Spinal cord (tissue), 10 donors: Measurements from ENCODE around the gene IFIH1. TPM values are rescaled to one million over a fixed set of nuclear protein-coding genes. Genes with fewer than 3 reads are reported as not detected.

Source experiments
- DNase-seq, 6 donors: peaks; one replicate each; pipeline versions ENCODE4 v3.0.0 to v3.0.0-alpha.2; 2013 to 2015; ENCODE audit warnings: low spot score in 6 of 6, low read depth in 4 of 6
- H3K27ac ChIP-seq: one replicate; pipeline ENCODE4 v1.5.1; 2013; ENCODE audit warnings: low read depth, low read length, control low read depth
- H3K27me3 ChIP-seq: one replicate; pipeline ENCODE4 v1.6.1; 2013; ENCODE audit warnings: low read length; ENCODE audit not compliant: control insufficient read depth, insufficient read depth
- H3K36me3 ChIP-seq: one replicate; pipeline ENCODE4 v1.6.1; 2013; ENCODE audit warnings: low read length; ENCODE audit not compliant: control insufficient read depth, insufficient read depth
- H3K4me1 ChIP-seq: one replicate; pipeline ENCODE4 v1.6.1; 2013; ENCODE audit warnings: low read length; ENCODE audit not compliant: control insufficient read depth, insufficient read depth
- H3K4me3 ChIP-seq: one replicate; pipeline ENCODE4 v1.5.1; 2013; ENCODE audit warnings: low read depth, low read length, control low read depth
- H3K9me3 ChIP-seq: one replicate; pipeline ENCODE4 v1.6.1; 2013; ENCODE audit warnings: low read length; ENCODE audit not compliant: control insufficient read depth, insufficient read depth
- WGBS: methylation state at CpG from one replicate; pipeline ENCODE4 v1.1.5; 2013; ENCODE audit warnings: missing lambda C conversion rate; ENCODE audit not compliant: insufficient coverage; 5-methylcytosine and 5-hydroxymethylcytosine counted together
- long read RNA-seq, 4 donors: transcript quantifications; one replicate each; lab custom pipeline, GENCODE V29; 2026
- polyA plus RNA-seq, 2 donors: library from polyadenylated mRNA; unstranded; fragments of 120-200 nt; gene quantifications; one replicate each; pipeline ENCODE4 v1.2.1, GENCODE V29; 2013; ENCODE audit not compliant: insufficient read length in 2 of 2
- total RNA-seq, 2 donors: library from RNA; depleted of rRNA in 1 of 2; stranded (reverse); fragments of 120-200 nt in 1 of 2; fragments of >200 nt in 1 of 2; gene quantifications; one replicate each; pipeline versions ENCODE4 v1.2.3 to v1.2.4, GENCODE V29; 2013 to 2014
- donor health status: healthy.

Gene IFIH1
- total RNA-seq (1 to 10 TPM; 9.1 to 9.3 TPM), polyA plus RNA-seq (1 to 10 TPM; 4.9 to 6.1 TPM)
- long read RNA-seq, donor 1, result 0 reads
- long read RNA-seq, donor 2, result 0 reads
- long read RNA-seq, donor 3, result 0 reads
- long read RNA-seq, donor 4, partial matches to known transcripts, result 0 of 1 reads
- long read RNA-seq, donor 4, other reads (novel, unspliced or antisense), result 0 of 1 reads

- peak in 5 of 6 donors; percentile 29 to 86 (median 57) for DNase-seq
- Histone ChIP-seq H3K27me3 (peaks cover 5% of the 10 kb centered on the region), H3K36me3 (no peaks in the 10 kb centered on the region), H3K4me1 (peaks cover 6% of the 10 kb centered on the region), H3K4me3 (peak within 1 kb of the TSS; percentile 45), H3K27ac (peak within 1 kb of the TSS; percentile 54), H3K9me3 (no peaks in the 10 kb centered on the region)
- 3% methylated on average over 36 of the region's 45 CpGs for WGBS
Observed at GRCh38 chr2:162318328-162319180, at the start of gene IFIH1. TSS of gene IFIH1 (minus strand) at chr2:162318684. CDS start at chr2:162318307, 377 bp downstream.

DNA sequence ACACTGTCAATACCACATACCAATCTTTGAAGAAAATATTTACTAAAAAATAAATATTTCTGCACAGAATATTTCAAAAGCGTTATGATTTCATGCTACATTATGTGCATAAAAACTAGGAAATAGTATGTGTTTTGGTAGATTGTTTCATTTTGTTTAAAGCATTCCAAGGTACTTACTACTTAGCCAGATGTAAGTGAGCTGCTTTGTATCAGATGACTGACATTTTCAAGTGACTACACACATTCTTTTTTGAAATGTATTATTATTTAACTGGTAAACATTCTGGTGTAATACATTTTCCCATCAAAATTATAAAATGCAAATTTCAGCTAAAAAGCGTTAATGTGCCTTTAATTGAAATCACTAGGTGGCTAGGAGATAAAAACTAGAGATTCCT is 46.9 kb upstream of the IFIH1 start:
- Histone ChIP-seq H3K27ac (no peak overlapping the region), H3K4me3 (no peak overlapping the region), H3K27me3 (no peaks in the 10 kb centered on the region), H3K9me3 (no peaks in the 10 kb centered on the region), H3K36me3 (no peaks in the 10 kb centered on the region), H3K4me1 (no peaks in the 10 kb centered on the region)
- no peak for DNase-seq
- no CpG with 5 or more reads among the region's 2 CpGs for WGBS

- DNase-seq, result peak in 3 of 6 donors; percentile 2 to 8 (median 6)
- Histone ChIP-seq H3K4me3 (peak overlapping the region; percentile 91), H3K36me3 (no peaks in the 10 kb centered on the region), H3K9me3 (no peaks in the 10 kb centered on the region), H3K27ac (peak overlapping the region; percentile 71), H3K27me3 (no peaks in the 10 kb centered on the region), H3K4me1 (peaks cover 5% of the 10 kb centered on the region)
- WGBS, result no CpG with 5 or more reads among the region's 8 CpGs
Observed at GRCh38 chr2:162344617-162344950, 26.1 kb upstream of the IFIH1 start.

DNA sequence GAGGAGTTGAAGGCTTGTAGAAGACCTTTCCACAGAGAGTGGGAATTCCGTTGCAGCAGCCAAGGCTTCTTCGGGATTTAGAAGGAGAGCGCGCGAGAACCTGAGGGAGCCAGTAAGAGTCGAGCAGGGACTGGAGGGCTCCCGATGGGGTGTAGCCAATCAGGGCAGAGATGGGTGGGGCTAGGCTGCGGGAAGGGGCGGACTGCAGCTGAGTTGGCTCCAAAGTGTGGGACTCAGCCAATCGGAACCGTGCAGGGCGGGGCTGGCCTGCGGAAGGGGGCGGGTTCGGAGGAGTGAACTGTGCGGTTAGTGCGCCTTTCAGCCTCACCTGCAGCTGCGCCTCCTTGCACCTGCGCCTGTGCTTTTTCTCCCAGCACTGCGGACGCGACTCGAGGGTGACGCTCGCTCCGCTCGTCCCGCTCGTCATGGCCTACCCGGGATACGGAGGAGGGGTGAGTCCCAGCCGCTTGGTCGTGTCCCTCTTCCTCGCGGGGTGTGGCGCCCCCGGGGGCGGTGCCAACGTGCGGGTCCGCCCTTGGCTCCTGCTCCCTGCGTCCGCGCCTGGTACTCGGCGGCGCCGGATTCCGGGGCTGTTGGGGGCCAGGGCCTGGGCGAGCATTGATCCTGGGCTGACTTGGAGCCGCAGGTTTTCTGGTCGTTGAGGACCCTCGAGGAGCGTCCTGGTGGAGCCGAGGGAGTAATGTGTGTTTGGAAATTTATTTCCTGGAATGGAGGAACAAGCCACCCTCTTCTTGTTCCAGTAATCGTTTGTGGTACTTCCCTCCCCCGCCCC is 25.5 kb upstream of the IFIH1 start, which contains the start of gene GCA:
Gene GCA (plus strand): TSS at position 309 of the 793 bp plus-strand sequence. CDS start 117 bp downstream, at position 426.
- H3K27ac ChIP-seq, result peak within 1 kb of the TSS; percentile 71
- whole genome bisulfite sequencing, result 0% methylated on average over 50 of the region's 57 CpGs
- peak; percentile 87 to 99 (median 90) for DNase-seq

DNA sequence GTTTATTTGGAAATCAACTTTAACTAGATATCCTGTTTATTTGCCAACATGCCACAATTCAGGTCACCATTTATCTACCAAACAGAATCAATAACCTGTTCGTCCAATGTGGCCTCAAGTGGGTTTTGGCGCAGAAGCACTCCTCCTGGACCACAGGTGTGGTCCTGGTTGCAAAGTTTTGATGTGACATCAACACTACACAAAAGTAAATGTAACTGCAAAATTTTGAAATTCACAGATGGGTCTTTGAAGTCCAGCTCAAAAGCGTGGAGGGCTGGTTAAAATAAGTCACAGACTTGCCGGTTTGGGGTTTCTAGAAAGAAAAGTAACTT is 25.0 kb upstream of the IFIH1 start:
- no peak for DNase-seq
- Histone ChIP-seq H3K36me3 (no peaks in the 10 kb centered on the region), H3K27me3 (no peaks in the 10 kb centered on the region), H3K27ac (no peak overlapping the region), H3K4me3 (peak overlapping the region; percentile 91), H3K4me1 (peaks cover 5% of the 10 kb centered on the region), H3K9me3 (no peaks in the 10 kb centered on the region)
- 35% methylated on average over 3 of the region's 4 CpGs for WGBS

More for the DNA sequence above, 25.5 kb upstream of the IFIH1 start, which contains the start of gene GCA:
- peak within 1 kb of the TSS; percentile 91 for H3K4me3 ChIP-seq
- no peaks in the 10 kb centered on the region for H3K9me3 ChIP-seq
- no peaks in the 10 kb centered on the region for H3K27me3 ChIP-seq
- H3K36me3 ChIP-seq, result no peaks in the 10 kb centered on the region
- peaks cover 5% of the 10 kb centered on the region for H3K4me1 ChIP-seq

- Histone ChIP-seq H3K4me3 (no peak overlapping the region), H3K36me3 (no peaks in the 10 kb centered on the region), H3K27ac (no peak overlapping the region), H3K4me1 (peaks cover 5% of the 10 kb centered on the region), H3K9me3 (no peaks in the 10 kb centered on the region), H3K27me3 (no peaks in the 10 kb centered on the region)
- DNase-seq, result no peak
- WGBS, result no CpG with 5 or more reads among the region's 2 CpGs
Observed at GRCh38 chr2:162342841-162343240, 24.4 kb upstream of the IFIH1 start.

GRCh38 chr2:162342321-162342720 is 23.8 kb upstream of the IFIH1 start:
- 71% methylated on average over 3 of the region's 3 CpGs for WGBS
- Histone ChIP-seq H3K27ac (no peak overlapping the region), H3K27me3 (no peaks in the 10 kb centered on the region), H3K4me1 (peaks cover 5% of the 10 kb centered on the region), H3K36me3 (no peaks in the 10 kb centered on the region), H3K4me3 (no peak overlapping the region), H3K9me3 (no peaks in the 10 kb centered on the region)
- DNase-seq, result no peak

DNA sequence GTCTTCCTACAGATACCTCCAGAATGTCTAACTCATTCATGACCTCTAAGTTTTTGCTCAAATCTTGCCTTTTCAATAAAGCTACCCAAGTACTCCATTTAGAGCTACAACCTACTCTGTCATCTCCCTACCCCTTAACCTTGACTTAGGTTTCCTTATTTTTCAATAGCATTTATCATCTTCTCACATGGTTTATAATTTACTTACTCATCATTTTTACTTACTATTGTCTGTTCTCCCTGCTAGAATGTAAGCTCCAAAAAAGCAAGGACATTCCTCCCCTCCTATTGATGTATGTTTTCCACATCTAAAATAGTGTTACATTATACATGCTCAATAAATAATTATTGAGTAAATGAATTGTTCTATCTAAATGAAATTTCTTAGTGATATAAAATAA is 22.3 kb upstream of the IFIH1 start:
- H3K9me3 ChIP-seq, result no peaks in the 10 kb centered on the region
- no peak overlapping the region for H3K27ac ChIP-seq
- H3K27me3 ChIP-seq, result no peaks in the 10 kb centered on the region
- H3K36me3 ChIP-seq, result no peaks in the 10 kb centered on the region
- peaks cover 5% of the 10 kb centered on the region for H3K4me1 ChIP-seq
- no peak overlapping the region for H3K4me3 ChIP-seq
- DNase-seq, result no peak

- H3K4me1 ChIP-seq, result no peaks in the 10 kb centered on the region
- no peak overlapping the region for H3K4me3 ChIP-seq
- no peak for DNase-seq
- H3K27me3 ChIP-seq, result no peaks in the 10 kb centered on the region
- H3K27ac ChIP-seq, result no peak overlapping the region
- H3K36me3 ChIP-seq, result no peaks in the 10 kb centered on the region
- WGBS, result no CpG with 5 or more reads among the region's 2 CpGs
- no peaks in the 10 kb centered on the region for H3K9me3 ChIP-seq
Observed at GRCh38 chr2:162337868-162338267, 19.4 kb upstream of the IFIH1 start.
